ENCODE data around the gene RPS21. TPM values are rescaled to one million over a fixed set of nuclear protein-coding genes. Genes with fewer than 3 reads are reported as not detected.

RPS21 gene
- total and polyA plus RNA-seq, 2 of the 13 experiments (the other 11 are each of a cell fraction or from before 2014, with no cell fraction given) = 2,647 to 11,063 TPM

DNA sequence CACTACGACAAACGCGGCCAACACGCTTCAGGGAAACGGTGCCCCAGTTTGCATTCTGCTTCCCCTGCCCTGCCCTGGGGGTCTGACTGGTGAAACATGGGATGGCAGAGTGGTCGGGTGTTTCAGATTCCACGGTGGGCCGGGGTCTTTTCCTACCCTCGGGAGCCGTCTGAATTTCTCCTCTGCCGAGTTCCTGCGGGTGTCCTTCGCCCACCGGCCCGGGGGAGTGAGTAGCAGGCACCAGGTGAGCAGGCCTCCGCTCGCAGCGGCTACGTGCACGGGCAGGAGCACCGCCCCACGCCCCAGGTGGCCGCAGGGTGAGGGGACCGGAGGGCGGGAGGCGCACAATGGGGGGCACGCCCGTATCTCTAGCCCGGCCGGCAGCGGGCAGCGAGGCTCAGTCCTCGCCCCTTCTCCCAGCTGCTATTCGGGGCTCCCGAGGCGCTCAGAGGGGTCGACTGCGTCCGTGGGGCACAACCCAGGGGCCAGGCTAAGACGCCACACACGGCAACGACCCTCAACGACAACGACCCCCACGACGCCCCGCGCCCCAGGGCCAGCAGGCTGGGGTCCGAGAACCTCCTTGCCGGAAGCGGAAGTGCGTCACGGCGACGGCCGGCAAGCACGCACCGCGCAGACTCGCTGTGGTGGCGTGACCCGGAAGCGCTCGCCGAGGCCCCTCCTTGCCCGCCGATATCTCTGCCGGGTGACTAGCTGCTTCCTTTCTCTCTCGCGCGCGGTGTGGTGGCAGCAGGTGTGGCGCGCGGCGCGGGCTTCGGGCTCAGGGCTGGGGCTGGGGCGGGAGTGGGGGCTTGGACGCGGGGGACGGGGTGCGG lies at the start of gene RPS21 (continued):
- TF ChIP-seq RXRB (CRISPR knock-in tag; IDR thresholded peaks at IDR 0.05; ENCODE audit: borderline replicate concordance) = peak; percentile 72
- TF ChIP-seq EED (CRISPR knock-in tag; IDR thresholded peaks at IDR 0.05) = peak; percentile 42; the same call in 1 of the 2 replicates
- TF ChIP-seq ZNF644 (CRISPR knock-in tag; IDR thresholded peaks at IDR 0.05; ENCODE audit: low read depth) = no peak
- peak; percentile 67 for TF ChIP-seq FOSL2 (CRISPR knock-in tag; IDR thresholded peaks at IDR 0.05)
- TF ChIP-seq, protein P1, sequence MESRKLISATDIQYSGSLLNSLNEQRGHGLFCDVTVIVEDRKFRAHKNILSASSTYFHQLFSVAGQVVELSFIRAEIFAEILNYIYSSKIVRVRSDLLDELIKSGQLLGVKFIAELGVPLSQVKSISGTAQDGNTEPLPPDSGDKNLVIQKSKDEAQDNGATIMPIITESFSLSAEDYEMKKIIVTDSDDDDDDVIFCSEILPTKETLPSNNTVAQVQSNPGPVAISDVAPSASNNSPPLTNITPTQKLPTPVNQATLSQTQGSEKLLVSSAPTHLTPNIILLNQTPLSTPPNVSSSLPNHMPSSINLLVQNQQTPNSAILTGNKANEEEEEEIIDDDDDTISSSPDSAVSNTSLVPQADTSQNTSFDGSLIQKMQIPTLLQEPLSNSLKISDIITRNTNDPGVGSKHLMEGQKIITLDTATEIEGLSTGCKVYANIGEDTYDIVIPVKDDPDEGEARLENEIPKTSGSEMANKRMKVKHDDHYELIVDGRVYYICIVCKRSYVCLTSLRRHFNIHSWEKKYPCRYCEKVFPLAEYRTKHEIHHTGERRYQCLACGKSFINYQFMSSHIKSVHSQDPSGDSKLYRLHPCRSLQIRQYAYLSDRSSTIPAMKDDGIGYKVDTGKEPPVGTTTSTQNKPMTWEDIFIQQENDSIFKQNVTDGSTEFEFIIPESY (CRISPR knock-in tag; IDR thresholded peaks at IDR 0.05) = peak; percentile 59; the same call in 1 of the 2 replicates
- TF ChIP-seq SCMH1 (CRISPR knock-in tag; IDR thresholded peaks at IDR 0.05; ENCODE audit: borderline replicate concordance) = no peak
- TF ChIP-seq ZNF790 (CRISPR knock-in tag; IDR thresholded peaks at IDR 0.05; ENCODE audit: borderline replicate concordance) = peak; percentile 33; the same call in 1 of the 2 replicates
- TF ChIP-seq ZKSCAN1 (IDR thresholded peaks at IDR 0.05; ENCODE audit: low read length) = no peak
- TF ChIP-seq ARNTL (CRISPR knock-in tag; IDR thresholded peaks at IDR 0.05) = peak; percentile 61
- peak; percentile 97 for TF ChIP-seq IRF2 (CRISPR knock-in tag; IDR thresholded peaks at IDR 0.05)
- peak; percentile 72 for TF ChIP-seq ZNF589 (CRISPR knock-in tag; conservative IDR thresholded peaks at IDR 0.05)
- TF ChIP-seq, protein P2, sequence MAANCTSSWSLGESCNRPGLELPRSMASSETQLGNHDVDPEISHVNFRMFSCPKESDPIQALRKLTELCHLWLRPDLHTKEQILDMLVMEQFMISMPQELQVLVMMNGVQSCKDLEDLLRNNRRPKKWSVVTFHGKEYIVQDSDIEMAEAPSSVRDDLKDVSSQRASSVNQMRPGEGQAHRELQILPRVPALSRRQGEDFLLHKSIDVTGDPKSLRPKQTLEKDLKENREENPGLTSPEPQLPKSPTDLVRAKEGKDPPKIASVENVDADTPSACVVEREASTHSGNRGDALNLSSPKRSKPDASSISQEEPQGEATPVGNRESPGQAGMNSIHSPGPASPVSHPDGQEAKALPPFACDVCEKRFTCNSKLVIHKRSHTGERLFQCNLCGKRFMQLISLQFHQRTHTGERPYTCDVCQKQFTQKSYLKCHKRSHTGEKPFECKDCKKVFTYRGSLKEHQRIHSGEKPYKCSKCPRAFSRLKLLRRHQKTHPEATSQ (CRISPR knock-in tag; IDR thresholded peaks at IDR 0.05; ENCODE audit: borderline replicate concordance) = no peak
- peak; percentile 94 for TF ChIP-seq KMT2B (CRISPR knock-in tag; IDR thresholded peaks at IDR 0.05)
- peak; percentile 92 to 94 for TF ChIP-seq POLR2A (IDR thresholded peaks at IDR 0.05; ENCODE audit: insufficient read depth in 1 of 2, low read depth in 2 of 2, low read length in 2 of 2)
- TF ChIP-seq, protein P3, sequence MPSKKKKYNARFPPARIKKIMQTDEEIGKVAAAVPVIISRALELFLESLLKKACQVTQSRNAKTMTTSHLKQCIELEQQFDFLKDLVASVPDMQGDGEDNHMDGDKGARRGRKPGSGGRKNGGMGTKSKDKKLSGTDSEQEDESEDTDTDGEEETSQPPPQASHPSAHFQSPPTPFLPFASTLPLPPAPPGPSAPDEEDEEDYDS (CRISPR knock-in tag; IDR thresholded peaks at IDR 0.05) = peak; percentile 93
- TF ChIP-seq RAD21 (CRISPR knock-in tag; IDR thresholded peaks at IDR 0.05) = peak; percentile 68
- TF ChIP-seq SIN3B (IDR thresholded peaks at IDR 0.05; ENCODE audit: low read length) = peak; percentile 84; the same call in 1 of the 2 replicates
- TF ChIP-seq SOX5 (CRISPR knock-in tag; IDR thresholded peaks at IDR 0.05; ENCODE audit: borderline replicate concordance) = 0 out of 2 replicates have a peak, but pooled peaks have one; percentile 40
- TF ChIP-seq SSRP1 (CRISPR knock-in tag; IDR thresholded peaks at IDR 0.05) = peak; percentile 50; the same call in 1 of the 2 replicates
- no peak; the same call in 1 of the 2 replicates for TF ChIP-seq ZNF224 (CRISPR knock-in tag; IDR thresholded peaks at IDR 0.05)
- TF ChIP-seq RARG (CRISPR knock-in tag; IDR thresholded peaks at IDR 0.05; ENCODE audit: low read depth) = peak; percentile 65; the same call in 1 of the 2 replicates
- no peak for TF ChIP-seq ZNF549 (CRISPR knock-in tag; IDR thresholded peaks at IDR 0.05)
- TF ChIP-seq ZNF234 (CRISPR knock-in tag; conservative IDR thresholded peaks at IDR 0.05) = 0 out of 2 replicates have a peak, but pooled peaks have one; percentile 92
- no peak for TF ChIP-seq ZNF274 (CRISPR knock-in tag; IDR thresholded peaks at IDR 0.05)
- 0 out of 2 replicates have a peak, but pooled peaks have one; percentile 59 for TF ChIP-seq ZNF451 (CRISPR knock-in tag; IDR thresholded peaks at IDR 0.05)
- TF ChIP-seq ZNF17 (CRISPR knock-in tag; IDR thresholded peaks at IDR 0.05) = no peak
- TF ChIP-seq SPEN (CRISPR knock-in tag; IDR thresholded peaks at IDR 0.05; ENCODE audit: low read depth) = peak; percentile 100

All from HepG2 (cell line).